ENCODE results near the gene DNMT3L.
"Not testable (repeated sequence)": the region's sequence is repeated elsewhere in the genome, so short reads cannot be mapped to it uniquely, and the experiment has no call there.

Gene DNMT3L

GRCh38 chr21:44294391-44295162 lies 32.9 kb upstream of the DNMT3L start:
- DNase-seq (ENCODE audit: low spot score), result peak; percentile 53

- no peak for DNase-seq (ENCODE audit: low spot score)
These were observed 32.0 kb upstream of the DNMT3L start for GRCh38 chr21:44293551-44294231.

GRCh38 chr21:44292812-44293195 lies 31.1 kb upstream of the DNMT3L start:
- DNase-seq (ENCODE audit: low spot score), result no peak

GRCh38 chr21:44291936-44292811 lies 30.5 kb upstream of the DNMT3L start:
- no peak for DNase-seq (ENCODE audit: low spot score)

- DNase-seq (ENCODE audit: low spot score), result no peak
These were observed 29.6 kb upstream of the DNMT3L start for GRCh38 chr21:44291078-44291935.

GRCh38 chr21:44290327-44291077 lies 28.8 kb upstream of the DNMT3L start:
- DNase-seq (ENCODE audit: low spot score), result no peak

GRCh38 chr21:44289381-44290010 lies 27.8 kb upstream of the DNMT3L start:
- DNase-seq (ENCODE audit: low spot score), result no peak

- DNase-seq (ENCODE audit: low spot score), result no peak
These were observed 26.8 kb upstream of the DNMT3L start for GRCh38 chr21:44288251-44289110.

- no peak for DNase-seq (ENCODE audit: low spot score)
These were observed 25.3 kb upstream of the DNMT3L start for GRCh38 chr21:44286716-44287632.

GRCh38 chr21:44286086-44286715 lies 24.5 kb upstream of the DNMT3L start:
- DNase-seq (ENCODE audit: low spot score), result no peak

- peak; percentile 72 for DNase-seq (ENCODE audit: low spot score)
These were observed 23.7 kb upstream of the DNMT3L start, which contains the start of gene AIRE for GRCh38 chr21:44285138-44285992. Gene AIRE (plus strand): TSS chr21:44285876. CDS start chr21:44286007, 131 bp downstream.

- no peak for DNase-seq (ENCODE audit: low spot score)
These were observed 22.3 kb upstream of the DNMT3L start for GRCh38 chr21:44283948-44284347.

- not testable (repeated sequence) for DNase-seq (ENCODE audit: low spot score)
These were observed 21.6 kb upstream of the DNMT3L start for GRCh38 chr21:44283211-44283785.

GRCh38 chr21:44282370-44282769 lies 20.7 kb upstream of the DNMT3L start:
- no peak for DNase-seq (ENCODE audit: low spot score)

- no peak for DNase-seq (ENCODE audit: low spot score)
These were observed 20.1 kb upstream of the DNMT3L start for GRCh38 chr21:44281801-44282200.

All from AG08395 (cell line).